ENCODE results near the gene CLDN8. TPM values are rescaled to one million over a fixed set of nuclear protein-coding genes. Genes with fewer than 3 reads are reported as not detected.

CLDN8 gene
- total and polyA plus RNA-seq, 9 donors: 0.10 to 2.2 TPM; not detected in 7

GRCh38 chr21:30223596-30223995 lies 7.7 kb upstream of the CLDN8 start:
- TF ChIP-seq CTCF (IDR thresholded peaks at IDR 0.05) (no peak), POLR2A (IDR thresholded peaks at IDR 0.05) (no peak), EP300 (IDR thresholded peaks at IDR 0.05) (no peak)
- Histone ChIP-seq H3K36me3 (no peaks in the 10 kb centered on the region), H3K27ac (no peak overlapping the region), H3K27me3 (no peaks in the 10 kb centered on the region), H3K4me1 (ENCODE audit: insufficient read depth) (peaks cover 6% of the 10 kb centered on the region), H3K9me3 (no peaks in the 10 kb centered on the region), H3K4me3 (no peak overlapping the region)
- no peak for DNase-seq
- WGBS, 3 donors: 70 to 91% (median 81%) methylated on average over 2 of the region's 2 CpGs
- intact Hi-C loops (cut with DNase I): no loop called here

DNA sequence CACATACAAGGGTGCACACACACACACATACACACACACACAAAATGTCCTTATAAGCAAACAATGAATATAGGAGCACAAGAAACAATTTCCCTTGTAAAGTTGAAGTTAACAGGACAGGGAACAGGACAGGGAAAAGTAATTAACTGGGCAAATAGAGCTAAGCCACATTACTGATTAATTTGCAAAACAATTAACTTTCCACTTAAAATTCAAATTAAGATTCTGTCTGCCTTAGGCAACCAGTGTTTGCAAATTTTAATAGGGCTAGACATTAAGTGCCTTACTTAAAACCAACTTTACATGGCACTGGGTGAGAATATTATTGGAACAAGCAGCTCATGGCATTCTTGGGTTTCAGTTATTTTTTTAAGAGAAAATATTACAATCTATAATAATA lies 6.8 kb upstream of the CLDN8 start:
- intact Hi-C loops (cut with DNase I): no loop called here
- no peak for DNase-seq
- Histone ChIP-seq H3K9me3 (no peaks in the 10 kb centered on the region), H3K27me3 (no peaks in the 10 kb centered on the region), H3K27ac (no peak overlapping the region), H3K4me1 (ENCODE audit: insufficient read depth) (peaks cover 6% of the 10 kb centered on the region), H3K36me3 (no peaks in the 10 kb centered on the region), H3K4me3 (no peak overlapping the region)
- TF ChIP-seq EP300 (IDR thresholded peaks at IDR 0.05) (no peak), CTCF (IDR thresholded peaks at IDR 0.05) (no peak), POLR2A (IDR thresholded peaks at IDR 0.05) (no peak)

DNA sequence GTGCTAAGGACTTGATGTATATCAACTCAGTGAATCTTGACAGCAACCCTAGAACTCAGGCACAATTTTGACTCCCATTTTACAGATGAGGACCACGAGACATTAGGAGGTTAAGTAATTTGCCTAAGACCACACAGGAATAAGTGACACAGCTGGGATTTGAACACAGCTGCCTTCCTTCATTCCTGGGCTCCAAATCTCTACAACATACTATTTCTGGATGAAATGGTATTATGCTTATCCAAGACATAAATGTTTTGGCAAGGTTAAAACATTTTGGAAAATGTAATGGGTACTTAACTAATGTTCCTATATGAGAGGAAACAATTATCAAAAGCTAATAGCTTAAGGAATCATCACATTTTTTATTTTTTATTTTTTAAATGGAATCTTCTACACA lies 4.8 kb downstream of the CLDN8 start:
- TF ChIP-seq EP300 (IDR thresholded peaks at IDR 0.05) (no peak), CTCF (IDR thresholded peaks at IDR 0.05) (no peak), POLR2A (IDR thresholded peaks at IDR 0.05) (no peak)
- Histone ChIP-seq H3K9me3 (no peaks in the 10 kb centered on the region), H3K36me3 (no peaks in the 10 kb centered on the region), H3K27me3 (no peaks in the 10 kb centered on the region), H3K4me1 (ENCODE audit: insufficient read depth) (no peaks in the 10 kb centered on the region), H3K27ac (no peak overlapping the region), H3K4me3 (no peak overlapping the region)
- intact Hi-C loops (cut with DNase I): no loop called here
- 13 to 20% (median 15%) methylated on average over 1 of the region's 1 CpG for WGBS, 3 donors
- no peak for DNase-seq

DNA sequence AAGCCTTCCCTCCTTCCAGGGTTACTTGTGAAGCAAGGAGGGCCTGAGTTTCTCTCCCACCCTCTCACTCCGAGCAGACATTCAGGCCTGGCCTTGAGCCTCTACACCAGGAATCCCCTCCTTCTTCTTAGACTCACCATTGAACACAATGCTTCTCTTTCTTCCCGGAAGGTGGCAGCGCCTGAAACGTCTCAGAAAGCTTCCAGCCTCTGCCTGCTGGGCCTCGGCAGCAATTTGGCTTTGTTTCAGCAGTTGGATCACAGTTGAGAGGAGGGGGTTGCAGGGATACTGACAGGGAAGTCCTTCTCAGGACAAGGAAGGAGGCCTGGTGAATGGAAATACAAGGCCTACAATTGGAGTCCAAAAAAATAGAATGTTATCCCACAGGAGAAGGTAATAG lies 6.3 kb downstream of the CLDN8 start:
- DNase-seq: no peak
- intact Hi-C loops (cut with DNase I): loop anchor here in 1 of 4 donors (10.0 kb wide), 1 partner anchor 65 kb away; no protein-coding TSS in a partner anchor
- no peaks in the 10 kb centered on the region for H3K4me1 ChIP-seq (ENCODE audit: insufficient read depth)
- no peak for TF ChIP-seq EP300 (IDR thresholded peaks at IDR 0.05)
- no peak for TF ChIP-seq POLR2A (IDR thresholded peaks at IDR 0.05)
- no peak for TF ChIP-seq CTCF (IDR thresholded peaks at IDR 0.05)
- no peak overlapping the region for H3K27ac ChIP-seq
- no peak overlapping the region for H3K4me3 ChIP-seq
- H3K9me3 ChIP-seq: no peaks in the 10 kb centered on the region
- no peaks in the 10 kb centered on the region for H3K36me3 ChIP-seq
- whole genome bisulfite sequencing, 3 donors: 55 to 57% (median 55%) methylated on average over 5 of the region's 5 CpGs
- no peaks in the 10 kb centered on the region for H3K27me3 ChIP-seq

- Histone ChIP-seq H3K27me3 (no peaks in the 10 kb centered on the region), H3K4me1 (ENCODE audit: insufficient read depth) (no peaks in the 10 kb centered on the region), H3K27ac (no peak overlapping the region), H3K36me3 (no peaks in the 10 kb centered on the region), H3K9me3 (no peaks in the 10 kb centered on the region), H3K4me3 (no peak overlapping the region)
- TF ChIP-seq POLR2A (IDR thresholded peaks at IDR 0.05): no peak
- TF ChIP-seq EP300 (IDR thresholded peaks at IDR 0.05): no peak
- TF ChIP-seq CTCF (IDR thresholded peaks at IDR 0.05): no peak
- intact Hi-C loops (cut with DNase I): loop anchor here in 1 of 4 donors (10.0 kb wide), 1 partner anchor 62 kb away; no protein-coding TSS in a partner anchor
- WGBS, 3 donors: 81 to 96% (median 82%) methylated on average over 1 of the region's 1 CpG
- DNase-seq: no peak
These were observed 8.7 kb downstream of the CLDN8 start for GRCh38 chr21:30207252-30207579.
